Heart right ventricle (tissue), 16 donors: Measurements from ENCODE around the gene SNX15. TPM values are rescaled to one million over a fixed set of nuclear protein-coding genes. Genes with fewer than 3 reads are reported as not detected.

ENCODE experiments used
- ATAC-seq, 8 donors: fragments of 200-7000 bp; cut with Tn5 transposase; one replicate each; pipeline ENCODE4 v1.9.1; 2020; ENCODE audit warnings: mild to moderate bottlenecking in 8 of 8, moderate library complexity in 8 of 8, moderate number of reproducible peaks in 1 of 8
- DNase-seq, 2 donors: peaks; one replicate each; pipeline ENCODE4 v3.0.0-alpha.2; 2020
- H3K27ac ChIP-seq, 10 donors: fragments of 200-600 bp; sonication (generic) in 2 of 10; one replicate each; pipeline versions ENCODE4 v1.5.0 to v1.8.0; 2020 to 2022; ENCODE audit warnings: mild to moderate bottlenecking in 3 of 10
- H3K27me3 ChIP-seq, 7 donors: fragments of 200-600 bp; one replicate each; pipeline ENCODE4 v1.8.0; 2021 to 2022; ENCODE audit warnings: mild to moderate bottlenecking in 2 of 7
- H3K36me3 ChIP-seq, 9 donors: fragments of 200-600 bp; sonication (generic) in 1 of 9; one replicate each; pipeline versions ENCODE4 v1.5.0 to v1.8.0; 2020 to 2022; ENCODE audit warnings: mild to moderate bottlenecking in 2 of 9
- H3K4me1 ChIP-seq, 9 donors: fragments of 200-600 bp; sonication (generic) in 1 of 9; one replicate each; pipeline versions ENCODE4 v1.5.0 to v1.8.0; 2020 to 2022; ENCODE audit warnings: mild to moderate bottlenecking in 4 of 9
- H3K4me3 ChIP-seq, 10 donors: fragments of 200-600 bp; sonication (generic) in 2 of 10; one replicate each; pipeline versions ENCODE4 v1.5.0 to v1.8.0; 2020 to 2022; ENCODE audit warnings: mild to moderate bottlenecking in 7 of 10, moderate library complexity in 2 of 10
- H3K9me3 ChIP-seq, 11 donors: fragments of 200-600 bp in 10 of 11; sonication (generic) in 2 of 11; one replicate each; pipeline versions ENCODE4 v1.5.0 to v1.8.0; 2013 to 2022; ENCODE audit warnings: mild to moderate bottlenecking in 2 of 11, control low read depth in 1 of 11, moderate library complexity in 1 of 11
- WGBS, 2 donors: extraction: QIAGEN DNeasy Blood & Tissue Kit; methylation state at CpG; one replicate each; pipeline ENCODE4 v1.1.7; 2013; ENCODE audit warnings: inconsistent platforms in 1 of 2; 5-methylcytosine and 5-hydroxymethylcytosine counted together
- intact Hi-C, 10 donors: fragments of 100-400 bp; cut with DNase I; formaldehyde crosslinking; loops; one replicate each; pipeline versions ENCODE4 v1.11.1 to v1.14.2; 2022
- polyA plus RNA-seq, 2 donors: library from polyadenylated mRNA; stranded (reverse); fragments of 200-250 nt; gene quantifications; one replicate each; pipeline ENCODE4 v1.2.3, GENCODE V29; 2013
- total RNA-seq, 10 donors: library from RNA; stranded (reverse); fragmentation: NEBNext Ultra II Directional in 3 of 10; extraction: Animal tissue kit (Norgen Biotek cat#: 25700) in 3 of 10; gene quantifications; one replicate each; pipeline versions ENCODE4 v1.2.1 to v1.2.4, GENCODE V29; 2021 to 2023
- TF ChIP-seq, protein P1 (sequence below), 9 donors: fragments of 200-600 bp; sonication (generic) in 2 of 9; IDR thresholded peaks; one replicate each; pipeline versions ENCODE4 v1.5.0 to v1.8.0; 2021 to 2022; ENCODE audit warnings: antibody characterized with exemption in 9 of 9, mild to moderate bottlenecking in 5 of 9, moderate library complexity in 1 of 9
- donor health status: Arrhythmogenic right ventricular cardiomyopathy.
- donor health status: ischemic (EF 13 %, LVEDD 7.1; RV severe dilation, severe dysfunction).
- donor health status: healthy with polysubstance abuse.
- donor health status: DM: no; HTN: yes; CAD: no.
- donor health status: DM: no; HTN: no; CAD: no.
- donor health status: ischemic (EF 25% LVEDD 6.9; RV normal size, moderate dysfunction).
- donor health status: ischemic (EF 25% LVEDD 5.7; RV mildly dilated, moderate dysfunction).
- donor health status: healthy.
- donor health status: DM: yes; HTN: yes; CAD: no.
- donor health status: Ischemic cardiomyopathy.
- donor health status: ischemic (EF 35%, LVEDD 5.7; RV mildly dilated, moderate dysfunction).
- donor health status: nonischemic (EF 11% LVEDD 7.7; RV severe dilation, severe dysfunction).
- donor health status: DM: yes; HTN: yes; CAD: no.
- donor health status: PGD.
- donor health status: ischemic (EF 29% LVEDD 5.4; RV normal size, mild dysfunction).
- donor health status: nonischemic (EF 23%, LVEDD 6.1; RV moderate dilation, normal function).

SNX15 gene
- total and polyA plus RNA-seq, 12 donors = 11.4 to 23.2 (median 15.3) TPM

DNA sequence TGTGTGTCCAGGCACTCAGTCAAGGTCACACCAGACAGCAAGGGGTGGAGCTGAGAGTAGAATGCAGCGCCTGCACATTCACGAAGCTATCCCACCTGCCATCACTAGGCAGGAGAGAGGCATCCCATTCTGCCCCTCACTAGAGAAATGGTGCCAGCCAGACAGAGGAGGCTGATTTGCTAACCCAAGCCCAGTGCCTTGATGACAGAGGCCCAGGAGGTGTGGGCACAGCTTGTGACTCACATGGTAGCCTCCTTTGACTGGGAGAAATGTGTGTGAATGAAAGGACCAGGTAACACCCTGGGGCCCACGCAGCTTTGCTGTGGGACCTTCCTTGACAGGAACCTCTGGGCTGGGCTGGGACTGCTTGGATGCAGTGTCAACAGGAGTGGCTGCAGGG, 36.3 kb downstream of the SNX15 start:
- H3K27ac ChIP-seq = no peak overlapping the region
- no peaks in the 10 kb centered on the region for H3K9me3 ChIP-seq
- no peak for ATAC-seq
- TF ChIP-seq, protein P1, sequence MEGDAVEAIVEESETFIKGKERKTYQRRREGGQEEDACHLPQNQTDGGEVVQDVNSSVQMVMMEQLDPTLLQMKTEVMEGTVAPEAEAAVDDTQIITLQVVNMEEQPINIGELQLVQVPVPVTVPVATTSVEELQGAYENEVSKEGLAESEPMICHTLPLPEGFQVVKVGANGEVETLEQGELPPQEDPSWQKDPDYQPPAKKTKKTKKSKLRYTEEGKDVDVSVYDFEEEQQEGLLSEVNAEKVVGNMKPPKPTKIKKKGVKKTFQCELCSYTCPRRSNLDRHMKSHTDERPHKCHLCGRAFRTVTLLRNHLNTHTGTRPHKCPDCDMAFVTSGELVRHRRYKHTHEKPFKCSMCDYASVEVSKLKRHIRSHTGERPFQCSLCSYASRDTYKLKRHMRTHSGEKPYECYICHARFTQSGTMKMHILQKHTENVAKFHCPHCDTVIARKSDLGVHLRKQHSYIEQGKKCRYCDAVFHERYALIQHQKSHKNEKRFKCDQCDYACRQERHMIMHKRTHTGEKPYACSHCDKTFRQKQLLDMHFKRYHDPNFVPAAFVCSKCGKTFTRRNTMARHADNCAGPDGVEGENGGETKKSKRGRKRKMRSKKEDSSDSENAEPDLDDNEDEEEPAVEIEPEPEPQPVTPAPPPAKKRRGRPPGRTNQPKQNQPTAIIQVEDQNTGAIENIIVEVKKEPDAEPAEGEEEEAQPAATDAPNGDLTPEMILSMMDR (IDR thresholded peaks at IDR 0.05) = no peak
- intact Hi-C loops = no loop called here
- H3K4me3 ChIP-seq = no peak overlapping the region
- 65 to 69% methylated on average over 3 of the region's 3 CpGs for WGBS, 2 donors
- H3K27me3 ChIP-seq = peaks cover 0 to 8% (median 0%) of the 10 kb centered on the region in 7 donors
- no peaks in the 10 kb centered on the region for H3K36me3 ChIP-seq
- no peak for DNase-seq
- no peaks in the 10 kb centered on the region for H3K4me1 ChIP-seq

DNA sequence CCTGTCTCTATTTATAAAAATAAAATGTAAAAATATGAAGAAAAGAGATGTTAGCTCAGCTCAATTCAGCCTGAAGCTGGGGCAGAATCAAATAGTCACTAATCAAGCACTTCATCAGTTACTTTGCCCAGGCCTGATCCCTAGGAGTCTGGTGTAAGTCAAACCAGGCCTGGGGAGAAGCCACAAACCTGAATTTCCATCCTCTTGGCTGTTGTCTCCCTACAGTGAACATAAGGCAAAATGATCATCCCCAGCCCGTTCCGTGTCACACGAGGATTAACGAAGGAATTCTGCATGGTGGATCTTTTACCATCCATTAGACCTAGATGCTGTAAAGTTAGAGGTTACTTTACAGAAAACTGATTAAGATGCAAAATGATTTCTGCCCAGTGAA, 37.6 kb downstream of the SNX15 start:
- H3K4me1 ChIP-seq = no peaks in the 10 kb centered on the region
- TF ChIP-seq, protein P1 (IDR thresholded peaks at IDR 0.05) = no peak
- H3K9me3 ChIP-seq = no peaks in the 10 kb centered on the region
- H3K4me3 ChIP-seq = no peak overlapping the region
- 78 to 81% methylated on average over 4 of the region's 4 CpGs for WGBS, 2 donors
- H3K36me3 ChIP-seq = no peaks in the 10 kb centered on the region
- H3K27ac ChIP-seq = no peak overlapping the region
- ATAC-seq (no peak), DNase-seq (no peak)
- intact Hi-C loops = no loop called here
- H3K27me3 ChIP-seq = peaks cover 0 to 8% (median 0%) of the 10 kb centered on the region in 7 donors

DNA sequence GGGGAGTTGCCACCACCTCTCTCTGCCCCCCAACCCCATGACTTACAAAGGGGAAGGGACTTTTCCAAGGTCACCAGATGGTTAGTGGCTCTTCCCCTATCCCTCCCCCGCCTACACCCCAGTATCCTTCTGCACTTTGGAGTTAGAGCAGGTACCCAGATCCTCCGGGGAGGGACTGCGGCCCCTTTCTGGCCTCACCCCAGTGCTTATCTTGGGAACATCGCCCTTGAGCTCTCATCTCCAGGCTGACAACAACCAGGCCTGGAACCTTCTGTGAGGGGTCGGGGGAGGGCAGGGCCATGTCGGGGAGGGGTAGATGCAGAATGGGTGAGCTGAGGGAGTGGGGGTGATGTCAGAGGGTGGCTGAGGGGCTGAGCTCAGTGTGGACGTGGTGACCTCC, 38.6 kb downstream of the SNX15 start:
- intact Hi-C loops = no loop called here
- peaks cover 0 to 8% (median 0%) of the 10 kb centered on the region in 7 donors for H3K27me3 ChIP-seq
- H3K9me3 ChIP-seq = no peaks in the 10 kb centered on the region
- WGBS, 2 donors = 42 to 56% methylated on average over 7 of the region's 7 CpGs
- no peak for DNase-seq
- no peak overlapping the region for H3K4me3 ChIP-seq
- TF ChIP-seq, protein P1 (IDR thresholded peaks at IDR 0.05) = no peak
- no peak for ATAC-seq
- no peaks in the 10 kb centered on the region for H3K4me1 ChIP-seq
- H3K27ac ChIP-seq = no peak overlapping the region
- H3K36me3 ChIP-seq = no peaks in the 10 kb centered on the region

DNA sequence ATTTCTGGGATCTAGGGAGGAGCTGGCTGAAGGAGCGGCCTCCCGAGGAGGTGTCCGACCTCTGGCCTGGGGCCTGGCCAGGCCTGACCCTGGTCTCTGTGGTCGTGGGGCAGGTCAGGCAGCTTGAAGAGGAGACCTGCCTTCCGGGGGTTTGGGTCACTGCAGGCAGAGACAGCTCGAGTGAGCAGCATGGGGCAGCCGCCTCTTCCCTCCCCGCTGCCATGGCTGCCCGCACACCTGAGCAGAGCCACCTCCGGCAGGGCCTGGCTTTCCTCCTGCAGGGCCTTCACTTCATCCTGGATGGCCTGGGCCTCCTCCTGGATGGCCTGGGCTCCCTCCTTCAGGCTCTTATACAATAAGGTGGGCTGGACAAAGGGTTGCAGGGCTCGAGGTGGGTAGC, 39.1 kb downstream of the SNX15 start:
- WGBS, 2 donors = 75 to 76% methylated on average over 11 of the region's 11 CpGs
- H3K27ac ChIP-seq = no peak overlapping the region
- no peak for ATAC-seq
- intact Hi-C loops = no loop called here
- H3K4me1 ChIP-seq = no peaks in the 10 kb centered on the region
- peaks cover 0 to 8% (median 0%) of the 10 kb centered on the region in 7 donors for H3K27me3 ChIP-seq
- TF ChIP-seq, protein P1 (IDR thresholded peaks at IDR 0.05) = no peak
- no peak for DNase-seq
- no peaks in the 10 kb centered on the region for H3K9me3 ChIP-seq
- H3K4me3 ChIP-seq = no peak overlapping the region
- no peaks in the 10 kb centered on the region for H3K36me3 ChIP-seq
